ENCODE results near the gene FNDC11. TPM values are rescaled to one million over a fixed set of nuclear protein-coding genes. Genes with fewer than 3 reads are reported as not detected.
A peak's percentile ranks its signal among the peaks of the same experiment; 100 is the strongest.

FNDC11 gene
- total RNA-seq, 1 experiment from 2014 or later: 1.8 TPM

- no peak for DNase-seq (ENCODE audit: low read depth)
These were observed 28.8 kb upstream of the FNDC11 start for GRCh38 chr20:63525185-63525584.

- no peak for DNase-seq (ENCODE audit: low read depth)
These were observed 28.0 kb upstream of the FNDC11 start for GRCh38 chr20:63525971-63526370.

GRCh38 chr20:63527184-63527583 lies 26.8 kb upstream of the FNDC11 start:
- DNase-seq (ENCODE audit: low read depth): no peak

- no peak for DNase-seq (ENCODE audit: low read depth)
These were observed 24.6 kb upstream of the FNDC11 start for GRCh38 chr20:63529180-63529860.

- DNase-seq (ENCODE audit: low read depth): no peak
These were observed 23.8 kb upstream of the FNDC11 start for GRCh38 chr20:63529861-63530787.

GRCh38 chr20:63530788-63531160 lies 23.2 kb upstream of the FNDC11 start:
- DNase-seq (ENCODE audit: low read depth): no peak

GRCh38 chr20:63531686-63532448 lies 22.1 kb upstream of the FNDC11 start:
- no peak for DNase-seq (ENCODE audit: low read depth)

GRCh38 chr20:63532449-63532971 lies 21.4 kb upstream of the FNDC11 start:
- DNase-seq (ENCODE audit: low read depth): no peak

GRCh38 chr20:63533388-63533787 lies 20.6 kb upstream of the FNDC11 start:
- DNase-seq (ENCODE audit: low read depth): no peak

- DNase-seq (ENCODE audit: low read depth): no peak
These were observed 20.0 kb upstream of the FNDC11 start for GRCh38 chr20:63533871-63534393.

- no peak for DNase-seq (ENCODE audit: low read depth)
These were observed 19.5 kb upstream of the FNDC11 start for GRCh38 chr20:63534427-63534830.

- DNase-seq (ENCODE audit: low read depth): peak; percentile 57
These were observed 18.9 kb upstream of the FNDC11 start for GRCh38 chr20:63534831-63535651.

- DNase-seq (ENCODE audit: low read depth): peak; percentile 96
These were observed 17.6 kb upstream of the FNDC11 start for GRCh38 chr20:63536241-63536977.

GRCh38 chr20:63536997-63537524 lies 16.9 kb upstream of the FNDC11 start, which contains the start of gene PTK6:
PTK6 (minus strand) TSS chr20:63537376; CDS start chr20:63537314, 62 bp downstream.
- no peak for DNase-seq (ENCODE audit: low read depth)

GRCh38 chr20:63537525-63538203 lies 16.3 kb upstream of the FNDC11 start:
- DNase-seq (ENCODE audit: low read depth): peak; percentile 92

GRCh38 chr20:63538204-63539091 lies 15.5 kb upstream of the FNDC11 start:
- DNase-seq (ENCODE audit: low read depth): no peak

GRCh38 chr20:63539092-63539430 lies 14.9 kb upstream of the FNDC11 start:
- no peak for DNase-seq (ENCODE audit: low read depth)
